Measurements from ENCODE around the gene RYR3. TPM values are rescaled to one million over a fixed set of nuclear protein-coding genes. Genes with fewer than 3 reads are reported as not detected.

Gene RYR3
- total RNA-seq, 1 experiment from 2014 or later = not detected

- ChIA-PET POLR2A (ENCODE audit: low non-redundant PET) (no interaction called here), CTCF (no interaction called here)
- Histone ChIP-seq H3K36me3 (ENCODE audit: insufficient read depth, low read length, poor library complexity, severe bottlenecking) (no peaks in the 10 kb centered on the region), H3K4me3 (ENCODE audit: low read depth, low read length, poor library complexity, severe bottlenecking) (no peak overlapping the region), H3K4me1 (ENCODE audit: insufficient read depth, low read length, poor library complexity, severe bottlenecking) (no peaks in the 10 kb centered on the region), H3K27ac (ENCODE audit: low read depth, low read length, poor library complexity, severe bottlenecking) (no peak overlapping the region), H3K27me3 (replicated peaks; ENCODE audit: insufficient read depth, low read depth, low read length, poor library complexity) (no peaks in the 10 kb centered on the region), H3K9me3 (ENCODE audit: low read depth, low read length, poor library complexity, severe bottlenecking) (no peaks in the 10 kb centered on the region)
- no TSS peak for BruUV-seq (replicated peaks)
- TF ChIP-seq CTCF (conservative IDR thresholded peaks at IDR 0.05; ENCODE audit: low read depth, low read length) (no peak), EZH2 (IDR thresholded peaks at IDR 0.05; ENCODE audit: borderline replicate concordance, low read depth, low read length, poor library complexity, severe bottlenecking) (no peak)
- DNase-seq (ENCODE audit: low spot score) = no peak
- intact Hi-C loops (cut with micrococcal nuclease; ENCODE audit: unreplicated experiment) = no loop called here
Measured at GRCh38 chr15:33378866-33379480, 68.2 kb downstream of the RYR3 start.

GRCh38 chr15:33380406-33380805, 69.6 kb downstream of the RYR3 start:
- no peak for DNase-seq (ENCODE audit: low spot score)
- intact Hi-C loops (cut with micrococcal nuclease; ENCODE audit: unreplicated experiment) = no loop called here
- H3K27me3 ChIP-seq (replicated peaks; ENCODE audit: insufficient read depth, low read depth, low read length, poor library complexity) = no peaks in the 10 kb centered on the region
- TF ChIP-seq CTCF (conservative IDR thresholded peaks at IDR 0.05; ENCODE audit: low read depth, low read length) (no peak), EZH2 (IDR thresholded peaks at IDR 0.05; ENCODE audit: borderline replicate concordance, low read depth, low read length, poor library complexity, severe bottlenecking) (no peak)
- no peak overlapping the region for H3K27ac ChIP-seq (ENCODE audit: low read depth, low read length, poor library complexity, severe bottlenecking)
- POLR2A ChIA-PET (ENCODE audit: low non-redundant PET) = no interaction called here
- H3K9me3 ChIP-seq (ENCODE audit: low read depth, low read length, poor library complexity, severe bottlenecking) = no peaks in the 10 kb centered on the region
- CTCF ChIA-PET = no interaction called here
- no TSS peak for BruUV-seq (replicated peaks)
- H3K4me1 ChIP-seq (ENCODE audit: insufficient read depth, low read length, poor library complexity, severe bottlenecking) = no peaks in the 10 kb centered on the region
- H3K36me3 ChIP-seq (ENCODE audit: insufficient read depth, low read length, poor library complexity, severe bottlenecking) = no peaks in the 10 kb centered on the region
- no peak overlapping the region for H3K4me3 ChIP-seq (ENCODE audit: low read depth, low read length, poor library complexity, severe bottlenecking)

- POLR2A ChIA-PET (ENCODE audit: low non-redundant PET) = no interaction called here
- intact Hi-C loops (cut with micrococcal nuclease; ENCODE audit: unreplicated experiment) = no loop called here
Measured at GRCh38 chr15:33382491-33382890, 71.7 kb downstream of the RYR3 start.

GRCh38 chr15:33384307-33384706, 73.5 kb downstream of the RYR3 start:
- intact Hi-C loops (cut with micrococcal nuclease; ENCODE audit: unreplicated experiment) = no loop called here

More at GRCh38 chr15:33382491-33382890, 71.7 kb downstream of the RYR3 start:
- no peaks in the 10 kb centered on the region for H3K4me1 ChIP-seq (ENCODE audit: insufficient read depth, low read length, poor library complexity, severe bottlenecking)
- H3K9me3 ChIP-seq (ENCODE audit: low read depth, low read length, poor library complexity, severe bottlenecking) = no peaks in the 10 kb centered on the region
- no peak overlapping the region for H3K4me3 ChIP-seq (ENCODE audit: low read depth, low read length, poor library complexity, severe bottlenecking)
- CTCF ChIA-PET = no interaction called here
- no peak overlapping the region for H3K27ac ChIP-seq (ENCODE audit: low read depth, low read length, poor library complexity, severe bottlenecking)
- no TSS peak for BruUV-seq (replicated peaks)
- no peaks in the 10 kb centered on the region for H3K36me3 ChIP-seq (ENCODE audit: insufficient read depth, low read length, poor library complexity, severe bottlenecking)
- no peak for TF ChIP-seq EZH2 (IDR thresholded peaks at IDR 0.05; ENCODE audit: borderline replicate concordance, low read depth, low read length, poor library complexity, severe bottlenecking)
- H3K27me3 ChIP-seq (replicated peaks; ENCODE audit: insufficient read depth, low read depth, low read length, poor library complexity) = no peaks in the 10 kb centered on the region
- DNase-seq (ENCODE audit: low spot score) = no peak

More at GRCh38 chr15:33384307-33384706, 73.5 kb downstream of the RYR3 start:
- BruUV-seq (replicated peaks) = no TSS peak
- ChIA-PET POLR2A (ENCODE audit: low non-redundant PET) (no interaction called here), CTCF (no interaction called here)
- Histone ChIP-seq H3K4me1 (ENCODE audit: insufficient read depth, low read length, poor library complexity, severe bottlenecking) (no peaks in the 10 kb centered on the region), H3K9me3 (ENCODE audit: low read depth, low read length, poor library complexity, severe bottlenecking) (no peaks in the 10 kb centered on the region), H3K4me3 (ENCODE audit: low read depth, low read length, poor library complexity, severe bottlenecking) (no peak overlapping the region), H3K27ac (ENCODE audit: low read depth, low read length, poor library complexity, severe bottlenecking) (no peak overlapping the region), H3K27me3 (replicated peaks; ENCODE audit: insufficient read depth, low read depth, low read length, poor library complexity) (no peaks in the 10 kb centered on the region), H3K36me3 (ENCODE audit: insufficient read depth, low read length, poor library complexity, severe bottlenecking) (no peaks in the 10 kb centered on the region)
- DNase-seq (ENCODE audit: low spot score) = no peak
- no peak for TF ChIP-seq EZH2 (IDR thresholded peaks at IDR 0.05; ENCODE audit: borderline replicate concordance, low read depth, low read length, poor library complexity, severe bottlenecking)

Data from A673 (cell line).